OCI-LY1 (cell line): ENCODE measurements around the gene B9D1.

Source experiments
- H2AFZ ChIP-seq: fragments of 200-600 bp; sonication (generic), shearing (Covaris generic); 2 replicates; pipeline ENCODE4 v1.6.0; 2014; ENCODE audit warnings: antibody characterized with exemption, mild to moderate bottlenecking, low read length
- H3F3A ChIP-seq: fragments of 200-600 bp; sonication (generic), shearing (Covaris generic); 2 replicates; pipeline ENCODE4 v1.6.0; 2014; ENCODE audit warnings: mild to moderate bottlenecking, antibody characterized with exemption, low read length, moderate library complexity; ENCODE audit not compliant: insufficient read depth
- H3K27ac ChIP-seq: fragments of 200-600 bp; sonication (generic); 2 replicates; pipeline ENCODE4 v1.5.1; 2014; ENCODE audit warnings: low read length, mixed run types, mild to moderate bottlenecking, low read depth; ENCODE audit not compliant: poor library complexity, severe bottlenecking
- H3K27me3 ChIP-seq: fragments of 200-600 bp; sonication (generic); 2 replicates; pipeline ENCODE4 v1.6.0; 2014; ENCODE audit warnings: antibody characterized with exemption, mild to moderate bottlenecking, low read length, moderate library complexity; ENCODE audit not compliant: insufficient read depth
- H3K36me3 ChIP-seq: fragments of 200-600 bp; sonication (generic); 2 replicates; pipeline ENCODE4 v1.6.1; 2014; ENCODE audit warnings: mild to moderate bottlenecking, antibody characterized with exemption, low read length, moderate library complexity, mixed read lengths; ENCODE audit not compliant: insufficient read depth
- H3K4me1 ChIP-seq: fragments of 200-600 bp; sonication (generic); 2 replicates; pipeline ENCODE4 v1.5.1; 2014; ENCODE audit warnings: mild to moderate bottlenecking, low read length, moderate library complexity; ENCODE audit not compliant: insufficient read depth, severe bottlenecking
- H3K4me2 ChIP-seq: fragments of 200-600 bp; sonication (generic), shearing (Covaris generic); 2 replicates; pipeline ENCODE4 v1.6.1; 2014; ENCODE audit warnings: low read length
- H3K4me3 ChIP-seq: fragments of 200-600 bp; sonication (generic); 2 replicates; pipeline ENCODE4 v1.5.1; 2014; ENCODE audit warnings: low read length, low read depth, mild to moderate bottlenecking, mixed read lengths; ENCODE audit not compliant: poor library complexity, severe bottlenecking
- H3K79me2 ChIP-seq: fragments of 200-600 bp; shearing (Covaris generic); 2 replicates; pipeline ENCODE4 v1.6.1; 2016; ENCODE audit warnings: mixed run types, low read length, mixed read lengths; ENCODE audit not compliant: insufficient read depth
- H3K9ac ChIP-seq: fragments of 200-600 bp; sonication (generic), shearing (Covaris generic); 2 replicates; pipeline ENCODE4 v1.6.1; 2014; ENCODE audit warnings: mild to moderate bottlenecking, low read length, mixed read lengths
- H3K9me2 ChIP-seq: fragments of 200-600 bp; sonication (generic), shearing (Covaris generic); 2 replicates; pipeline ENCODE4 v1.6.1; 2014; ENCODE audit warnings: low read depth, mild to moderate bottlenecking, low read length, mixed read lengths
- H3K9me3 ChIP-seq: fragments of 200-600 bp; shearing (Covaris generic); 2 replicates; pipeline ENCODE4 v1.6.1; 2014; ENCODE audit warnings: low read length, mixed read lengths
- H4K20me1 ChIP-seq: fragments of 200-600 bp; sonication (generic), shearing (Covaris generic); 2 replicates; pipeline ENCODE4 v1.6.0; 2016; ENCODE audit warnings: mild to moderate bottlenecking, low read length; ENCODE audit not compliant: insufficient read depth
- CTCF ChIP-seq: fragments of 200-600 bp; sonication (generic), shearing (Covaris generic); IDR thresholded peaks from 2 replicates; pipeline ENCODE4 v1.5.1; 2017; ENCODE audit warnings: mild to moderate bottlenecking, antibody characterized with exemption, low read length, moderate library complexity, mixed read lengths
- EZH2 ChIP-seq: fragments of 200-600 bp; sonication (generic), shearing (Covaris generic); IDR thresholded peaks from 2 replicates; pipeline ENCODE4 v1.8.0; 2017; ENCODE audit warnings: borderline replicate concordance, mixed run types, mild to moderate bottlenecking, antibody characterized with exemption, low read length, moderate library complexity, mixed read lengths

Gene B9D1

GRCh38 chr17:19401321-19402010, 38.9 kb upstream of the B9D1 start:
- Histone ChIP-seq H3K9me3 (no peaks in the 10 kb centered on the region), H3K36me3 (no peaks in the 10 kb centered on the region), H3K9me2 (no peaks in the 10 kb centered on the region), H3K27ac (no peak overlapping the region), H3K4me3 (no peak overlapping the region), H2AFZ (no peak overlapping the region), H3K9ac (no peak overlapping the region), H3K4me1 (no peaks in the 10 kb centered on the region), H3K4me2 (no peak overlapping the region), H3F3A (no peaks in the 10 kb centered on the region), H3K27me3 (no peaks in the 10 kb centered on the region), H4K20me1 (no peaks in the 10 kb centered on the region), H3K79me2 (no peaks in the 10 kb centered on the region)
- TF ChIP-seq EZH2 (no peak), CTCF (no peak)

GRCh38 chr17:19399750-19400450, 37.4 kb upstream of the B9D1 start:
- Histone ChIP-seq H3K9ac (no peak overlapping the region), H3K4me1 (no peaks in the 10 kb centered on the region), H3K79me2 (no peaks in the 10 kb centered on the region), H3K4me2 (no peak overlapping the region), H4K20me1 (no peaks in the 10 kb centered on the region), H3F3A (no peaks in the 10 kb centered on the region), H2AFZ (no peak overlapping the region), H3K9me2 (no peaks in the 10 kb centered on the region), H3K36me3 (no peaks in the 10 kb centered on the region), H3K27ac (no peak overlapping the region), H3K27me3 (no peaks in the 10 kb centered on the region), H3K9me3 (no peaks in the 10 kb centered on the region), H3K4me3 (no peak overlapping the region)
- TF ChIP-seq CTCF (no peak), EZH2 (no peak)

- H3K4me3 ChIP-seq = no peak overlapping the region
- no peaks in the 10 kb centered on the region for H3K4me1 ChIP-seq
- no peak overlapping the region for H3K27ac ChIP-seq
- no peaks in the 10 kb centered on the region for H3K27me3 ChIP-seq
- no peak for TF ChIP-seq CTCF
- no peak for TF ChIP-seq EZH2
- no peak overlapping the region for H2AFZ ChIP-seq
- H3K36me3 ChIP-seq = no peaks in the 10 kb centered on the region
- H3K79me2 ChIP-seq = no peaks in the 10 kb centered on the region
- no peak overlapping the region for H3K9ac ChIP-seq
- H3K9me3 ChIP-seq = no peaks in the 10 kb centered on the region
- H3K4me2 ChIP-seq = no peak overlapping the region
- H3F3A ChIP-seq = no peaks in the 10 kb centered on the region
- H4K20me1 ChIP-seq = no peaks in the 10 kb centered on the region
- H3K9me2 ChIP-seq = no peaks in the 10 kb centered on the region
Observed at GRCh38 chr17:19398301-19399181, 36.0 kb upstream of the B9D1 start.
